ENCODE data around the gene HCLS1.
A peak's percentile ranks its signal among the peaks of the same experiment; 100 is the strongest.

HCLS1 gene

GRCh38 chr3:121642601-121643314 lies 17.9 kb downstream of the HCLS1 start:
- H3K27ac ChIP-seq, result peak overlapping the region; percentile 48
- TF ChIP-seq CTCF (IDR thresholded peaks at IDR 0.05), result no peak
- peaks cover 86% of the 10 kb centered on the region for H3K36me3 ChIP-seq
- H3K27me3 ChIP-seq, result no peaks in the 10 kb centered on the region
- H3K9me3 ChIP-seq, result no peaks in the 10 kb centered on the region
- no peaks in the 10 kb centered on the region for H3K4me1 ChIP-seq (ENCODE audit: control insufficient read depth in 1 of 2, insufficient read depth in 1 of 2, low read depth in 1 of 2, low read length in 1 of 2)
- no peak overlapping the region for H3K4me3 ChIP-seq (ENCODE audit: low read depth in 1 of 2, low read length in 1 of 2)

- no peak for TF ChIP-seq CTCF (IDR thresholded peaks at IDR 0.05)
- no peaks in the 10 kb centered on the region for H3K4me1 ChIP-seq (ENCODE audit: control insufficient read depth in 1 of 2, insufficient read depth in 1 of 2, low read depth in 1 of 2, low read length in 1 of 2)
- no peak overlapping the region for H3K4me3 ChIP-seq (ENCODE audit: low read depth in 1 of 2, low read length in 1 of 2)
- H3K27me3 ChIP-seq, result no peaks in the 10 kb centered on the region
- H3K36me3 ChIP-seq, result peaks cover 93% of the 10 kb centered on the region
- H3K27ac ChIP-seq, result no peak overlapping the region
- no peaks in the 10 kb centered on the region for H3K9me3 ChIP-seq
Measured at GRCh38 chr3:121641127-121641526, 19.6 kb downstream of the HCLS1 start.

- Histone ChIP-seq H3K27ac (no peak overlapping the region), H3K9me3 (no peaks in the 10 kb centered on the region), H3K27me3 (no peaks in the 10 kb centered on the region), H3K4me1 (ENCODE audit: control insufficient read depth in 1 of 2, insufficient read depth in 1 of 2, low read depth in 1 of 2, low read length in 1 of 2) (no peaks in the 10 kb centered on the region), H3K4me3 (ENCODE audit: low read depth in 1 of 2, low read length in 1 of 2) (no peak overlapping the region), H3K36me3 (peaks cover 98% of the 10 kb centered on the region)
- no peak for TF ChIP-seq CTCF (IDR thresholded peaks at IDR 0.05)
Measured at GRCh38 chr3:121637922-121638321, 22.8 kb downstream of the HCLS1 start.

GRCh38 chr3:121630355-121630754 lies 30.3 kb downstream of the HCLS1 start:
- no peaks in the 10 kb centered on the region for H3K9me3 ChIP-seq
- peaks cover 72% of the 10 kb centered on the region for H3K36me3 ChIP-seq
- H3K27me3 ChIP-seq, result no peaks in the 10 kb centered on the region
- no peak overlapping the region for H3K4me3 ChIP-seq (ENCODE audit: low read depth in 1 of 2, low read length in 1 of 2)
- no peaks in the 10 kb centered on the region for H3K4me1 ChIP-seq (ENCODE audit: control insufficient read depth in 1 of 2, insufficient read depth in 1 of 2, low read depth in 1 of 2, low read length in 1 of 2)
- TF ChIP-seq CTCF (IDR thresholded peaks at IDR 0.05), result no peak
- peak overlapping the region; percentile 60 for H3K27ac ChIP-seq

- Histone ChIP-seq H3K4me3 (ENCODE audit: low read depth in 1 of 2, low read length in 1 of 2) (no peak overlapping the region), H3K36me3 (peaks cover 64% of the 10 kb centered on the region), H3K9me3 (no peaks in the 10 kb centered on the region), H3K27ac (peak overlapping the region; percentile 60), H3K27me3 (no peaks in the 10 kb centered on the region), H3K4me1 (ENCODE audit: control insufficient read depth in 1 of 2, insufficient read depth in 1 of 2, low read depth in 1 of 2, low read length in 1 of 2) (no peaks in the 10 kb centered on the region)
- TF ChIP-seq CTCF (IDR thresholded peaks at IDR 0.05), result no peak
Measured at GRCh38 chr3:121629601-121630000, 31.1 kb downstream of the HCLS1 start.
